GM19035 (cell line): ENCODE results near the gene HECTD4.
"Not testable (repeated sequence)": the region's sequence is repeated elsewhere in the genome, so short reads cannot be mapped to it uniquely, and the experiment has no call there.

ENCODE experiments used
- ATAC-seq: cut with Tn5 transposase; IDR thresholded peaks from one replicate; pipeline ENCODE4 v1.9.1; 2021; ENCODE audit not compliant: unreplicated experiment

Gene HECTD4, protein sequence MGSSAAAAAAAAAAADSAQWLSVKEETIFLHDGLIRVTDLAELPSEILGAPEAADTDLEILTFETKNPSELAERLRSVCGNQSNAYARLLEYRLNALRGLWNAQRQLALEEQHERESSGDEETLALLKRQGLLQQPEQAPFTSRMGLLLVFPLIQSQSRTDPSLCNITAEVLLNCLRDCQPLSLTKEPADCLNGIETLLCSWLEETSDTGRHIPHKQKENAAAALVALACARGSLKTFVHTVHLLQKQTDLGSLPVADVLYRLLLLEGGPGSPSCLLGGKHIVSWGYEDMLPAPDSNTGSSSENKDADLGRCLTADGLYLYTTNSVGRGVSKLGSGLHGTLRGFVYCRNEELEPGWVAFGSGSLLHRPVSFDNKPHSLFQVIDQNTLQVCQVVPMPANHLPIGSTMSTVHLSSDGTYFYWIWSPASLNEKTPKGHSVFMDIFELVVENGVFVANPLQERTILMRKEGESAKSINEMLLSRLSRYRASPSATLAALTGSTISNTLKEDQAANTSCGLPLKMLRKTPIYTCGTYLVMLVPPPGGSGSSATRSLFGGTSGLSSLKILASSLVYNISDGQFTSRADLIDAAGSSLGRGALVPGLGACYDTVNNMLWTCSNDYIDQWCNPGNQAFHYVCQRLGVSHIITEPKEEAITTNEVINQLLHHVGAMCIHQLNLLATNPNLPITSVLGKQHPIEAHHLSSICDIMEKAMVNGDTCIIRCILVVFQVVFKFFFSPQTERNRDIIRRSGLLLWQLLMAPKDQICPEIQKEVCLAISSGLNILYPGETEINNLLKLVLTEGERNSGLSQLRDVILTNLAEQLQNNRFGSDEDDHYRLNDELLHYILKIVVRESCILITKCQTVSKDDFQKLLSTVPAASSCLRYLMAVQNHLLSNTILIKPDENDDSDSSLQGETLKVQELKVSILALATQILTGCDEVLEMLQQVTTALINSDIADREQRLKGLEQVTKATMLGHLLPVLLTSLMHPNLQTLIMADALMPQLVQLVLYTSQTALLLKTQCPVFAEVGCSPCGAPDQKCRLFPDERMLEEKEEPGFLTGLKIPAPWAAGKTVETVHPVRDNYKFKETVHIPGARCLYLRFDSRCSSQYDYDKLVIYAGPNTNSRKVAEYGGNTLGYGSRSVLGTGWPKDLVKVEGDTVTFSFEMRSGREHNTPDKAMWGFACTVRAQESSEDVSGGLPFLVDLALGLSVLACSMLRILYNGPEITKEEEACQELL (N-terminal part only)

DNA sequence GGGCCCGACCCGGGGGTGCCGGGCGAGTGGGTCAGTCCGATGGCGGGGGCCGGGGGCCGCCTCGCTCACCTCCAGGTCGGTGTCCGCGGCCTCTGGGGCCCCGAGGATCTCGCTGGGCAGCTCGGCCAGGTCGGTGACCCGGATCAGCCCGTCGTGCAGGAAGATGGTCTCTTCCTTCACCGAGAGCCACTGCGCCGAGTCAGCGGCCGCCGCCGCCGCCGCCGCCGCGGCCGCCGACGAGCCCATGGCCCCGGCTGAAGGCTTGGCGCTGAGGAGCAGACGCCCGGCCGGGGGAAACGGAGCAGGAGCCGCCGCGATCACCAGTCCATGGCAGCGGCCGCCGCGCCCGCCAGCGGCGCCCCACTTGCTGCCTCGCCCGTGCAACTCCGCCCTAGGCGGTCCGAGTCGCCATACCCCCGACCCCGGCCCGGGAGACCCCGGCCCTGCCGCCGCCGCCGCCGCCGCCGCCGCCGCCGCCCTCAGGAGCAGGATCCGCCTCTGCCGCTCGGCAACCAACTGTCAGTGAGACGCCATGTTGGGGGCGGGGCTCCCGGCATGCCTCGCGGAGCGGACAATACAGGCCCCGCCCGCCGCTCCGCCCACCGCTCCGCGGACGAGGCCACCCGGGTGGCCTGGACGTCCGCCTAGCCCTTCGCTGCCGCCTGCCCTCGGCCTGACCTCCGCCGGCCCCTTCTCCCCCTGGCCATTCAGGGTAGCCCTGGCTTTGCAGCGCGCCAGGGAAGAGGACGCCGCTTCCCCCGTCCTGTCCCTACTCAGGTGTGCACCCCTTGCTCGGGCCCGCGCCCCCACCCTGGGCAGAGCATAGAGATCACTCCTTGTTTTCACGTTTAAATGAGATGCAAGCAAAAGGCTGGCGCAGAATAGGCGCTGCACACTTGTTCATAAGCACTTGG, at the start of gene HECTD4:
HECTD4 (minus strand) TSS at position 549 of the 914 bp plus-strand sequence; CDS start at position 246, 303 bp downstream.
- peak; percentile 86 for ATAC-seq

DNA sequence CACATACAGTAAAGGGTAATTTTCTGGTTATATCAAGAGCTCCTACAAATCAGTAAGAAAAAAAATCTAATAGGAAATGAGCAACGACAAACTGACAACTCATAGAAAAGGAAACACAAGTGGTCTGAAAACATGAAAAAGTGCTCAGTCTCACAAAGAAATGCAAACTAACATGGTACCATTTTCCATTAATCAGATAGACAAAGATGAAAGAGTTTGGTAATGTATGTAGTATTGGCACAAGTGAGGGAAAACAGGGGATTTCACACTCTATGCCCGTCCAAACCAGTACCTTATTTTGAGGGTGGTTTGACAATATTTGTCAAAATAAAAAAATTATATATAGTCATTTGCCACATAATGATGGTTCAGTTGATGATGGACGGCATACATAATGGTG, 49.7 kb upstream of the HECTD4 start:
- ATAC-seq, result no peak

DNA sequence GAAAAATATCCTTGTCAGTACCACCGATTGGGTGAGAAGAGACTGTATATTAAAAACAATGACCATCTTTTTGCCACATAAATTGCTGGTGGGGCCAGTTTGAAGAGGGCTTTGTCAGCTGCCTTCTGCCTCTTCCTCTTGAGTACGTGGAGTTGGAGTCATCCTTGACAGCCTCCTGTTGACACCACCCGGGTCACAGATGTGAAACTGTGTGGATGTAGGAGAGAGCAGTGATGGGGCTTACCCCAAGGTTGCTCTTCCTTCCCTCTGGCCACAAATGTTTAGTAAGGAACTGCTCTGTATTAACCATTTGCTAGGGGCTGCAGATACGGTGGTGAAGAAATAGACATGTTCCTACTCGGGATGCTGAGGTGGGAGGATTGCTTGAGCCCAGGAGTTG, 48.7 kb upstream of the HECTD4 start:
- ATAC-seq, result no peak

DNA sequence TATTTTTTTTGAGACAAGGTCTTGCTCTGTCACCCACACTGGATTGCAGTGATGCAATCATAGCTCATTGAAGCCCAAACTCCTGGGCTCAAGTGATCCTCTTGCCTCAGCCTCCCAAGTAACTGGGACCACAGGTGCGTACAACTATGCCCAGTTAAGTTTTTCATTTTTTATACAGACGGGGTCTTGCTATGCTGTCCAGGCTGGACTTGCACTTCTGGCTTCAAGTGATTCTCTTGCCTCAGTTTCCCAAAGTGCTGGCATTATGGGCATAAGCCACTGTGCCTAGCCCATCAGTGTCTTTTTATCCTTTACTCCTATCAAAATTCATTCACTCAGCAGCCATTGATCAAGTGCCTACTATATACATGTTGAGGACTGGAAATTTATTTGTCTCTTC, 45.5 kb upstream of the HECTD4 start:
- ATAC-seq, result no peak

DNA sequence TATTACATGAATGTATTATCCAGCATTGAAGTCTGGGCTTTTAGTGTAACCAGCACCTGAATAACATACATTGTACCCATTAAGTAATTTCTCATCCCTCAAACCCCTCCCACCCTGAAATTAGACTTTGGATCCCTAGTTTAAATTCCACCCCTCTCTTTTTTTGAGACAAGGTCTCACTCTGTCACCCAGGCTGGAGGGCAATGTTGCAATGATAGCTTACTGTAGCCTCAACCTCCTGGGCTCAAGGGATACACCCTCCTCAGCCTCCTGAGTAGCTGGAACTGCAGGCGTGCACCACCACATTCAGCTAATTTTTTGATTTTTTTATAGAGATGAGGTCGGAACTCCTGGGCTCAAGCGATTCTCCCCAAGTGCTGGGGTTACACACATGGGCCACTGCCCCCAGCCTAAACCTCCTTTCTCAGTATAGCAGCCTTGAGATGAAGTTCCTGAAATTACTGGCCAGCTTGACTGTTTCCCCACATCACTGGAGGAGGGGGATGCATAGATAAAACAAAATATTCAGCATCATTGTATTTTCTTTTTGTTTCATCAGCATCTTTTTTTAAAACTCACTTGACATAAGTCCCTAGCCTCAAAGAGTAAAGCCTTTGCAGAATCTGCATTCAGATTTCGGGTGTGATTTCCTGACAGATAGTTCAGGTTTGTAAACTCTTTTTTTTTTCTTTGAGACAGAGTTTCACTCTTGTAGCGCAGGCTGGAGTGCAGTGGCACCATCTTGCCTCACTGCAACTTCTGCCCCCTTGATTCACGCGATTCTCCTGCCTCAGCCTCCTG, 43.6 kb upstream of the HECTD4 start:
- no peak for ATAC-seq

DNA sequence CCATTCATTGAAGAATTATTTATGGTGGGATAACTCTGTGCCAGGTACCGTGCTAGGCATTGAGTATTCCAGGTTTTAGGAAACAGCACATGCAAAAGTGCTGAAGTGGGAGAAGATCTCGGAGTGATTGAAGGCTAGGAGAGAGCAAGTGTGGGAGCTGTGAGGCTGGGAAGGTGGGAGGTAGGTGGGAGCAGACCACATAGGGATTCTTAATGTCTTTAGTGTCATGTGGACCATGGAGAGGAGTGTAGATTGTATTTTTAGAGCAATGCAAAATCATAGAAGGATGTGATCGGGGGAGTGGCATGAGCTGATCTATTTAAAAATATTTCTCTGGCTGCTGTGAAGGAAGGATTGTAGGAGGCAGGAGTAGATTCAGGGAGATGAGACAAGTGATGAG, 41.9 kb upstream of the HECTD4 start:
- no peak for ATAC-seq

DNA sequence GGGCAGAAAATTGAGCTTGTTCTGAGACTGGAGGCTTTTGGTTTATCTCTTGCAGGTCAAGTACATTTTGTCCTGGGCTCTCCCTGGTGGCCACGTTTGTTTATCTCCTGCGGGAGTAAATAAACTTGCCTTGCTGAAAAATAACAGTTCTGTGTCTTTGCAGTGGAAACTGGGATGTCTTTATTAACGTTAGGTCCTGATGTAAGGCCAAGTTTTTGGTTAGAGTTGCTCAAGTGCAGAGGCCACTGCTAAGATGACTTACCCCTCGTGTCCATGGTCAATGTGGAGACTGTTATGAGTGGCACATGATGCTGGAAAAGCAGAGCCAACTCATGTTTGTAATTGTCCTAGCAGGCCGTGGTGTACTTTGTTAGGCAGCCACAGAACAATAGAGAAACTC, 40.3 kb upstream of the HECTD4 start:
- no peak for ATAC-seq

DNA sequence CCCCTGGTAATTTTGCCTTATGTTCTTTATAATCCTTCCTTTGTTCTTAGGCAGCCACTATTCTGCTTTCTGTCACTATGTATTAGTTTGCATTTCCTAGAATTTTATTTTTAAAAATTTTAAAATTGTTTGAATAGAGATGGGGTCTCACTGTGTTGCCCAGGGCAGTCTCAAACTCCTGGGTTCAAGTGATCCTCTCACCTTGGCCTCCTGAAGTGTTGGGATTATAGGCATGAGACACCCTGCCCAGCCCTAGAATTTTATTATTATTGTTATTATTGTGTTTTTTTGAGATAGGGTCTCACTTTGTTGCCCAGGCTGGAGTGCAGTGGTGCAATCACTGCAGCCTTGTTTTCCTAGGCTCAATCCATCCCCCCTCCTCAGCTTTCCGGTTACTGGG, 39.1 kb upstream of the HECTD4 start:
- ATAC-seq, result no peak

DNA sequence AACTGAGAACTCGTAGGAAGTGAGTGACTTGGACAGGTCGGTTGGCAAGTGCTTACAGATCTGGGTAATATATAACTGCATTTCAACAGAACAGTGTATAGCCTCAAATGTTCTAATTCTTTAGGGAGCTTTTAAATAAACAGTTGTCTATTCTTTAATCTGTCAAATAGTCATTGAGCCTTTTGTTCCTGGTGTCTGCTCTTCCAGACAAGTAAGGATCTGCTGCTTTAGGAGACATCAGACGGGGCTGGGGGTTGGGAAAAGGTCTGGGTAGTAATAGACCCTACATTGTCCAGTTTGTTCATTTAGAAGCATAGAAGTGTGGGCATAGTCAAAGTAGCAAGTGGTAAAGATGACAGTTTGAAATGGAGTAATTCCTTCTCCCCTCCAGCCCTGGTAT, 38.5 kb upstream of the HECTD4 start:
- no peak for ATAC-seq

DNA sequence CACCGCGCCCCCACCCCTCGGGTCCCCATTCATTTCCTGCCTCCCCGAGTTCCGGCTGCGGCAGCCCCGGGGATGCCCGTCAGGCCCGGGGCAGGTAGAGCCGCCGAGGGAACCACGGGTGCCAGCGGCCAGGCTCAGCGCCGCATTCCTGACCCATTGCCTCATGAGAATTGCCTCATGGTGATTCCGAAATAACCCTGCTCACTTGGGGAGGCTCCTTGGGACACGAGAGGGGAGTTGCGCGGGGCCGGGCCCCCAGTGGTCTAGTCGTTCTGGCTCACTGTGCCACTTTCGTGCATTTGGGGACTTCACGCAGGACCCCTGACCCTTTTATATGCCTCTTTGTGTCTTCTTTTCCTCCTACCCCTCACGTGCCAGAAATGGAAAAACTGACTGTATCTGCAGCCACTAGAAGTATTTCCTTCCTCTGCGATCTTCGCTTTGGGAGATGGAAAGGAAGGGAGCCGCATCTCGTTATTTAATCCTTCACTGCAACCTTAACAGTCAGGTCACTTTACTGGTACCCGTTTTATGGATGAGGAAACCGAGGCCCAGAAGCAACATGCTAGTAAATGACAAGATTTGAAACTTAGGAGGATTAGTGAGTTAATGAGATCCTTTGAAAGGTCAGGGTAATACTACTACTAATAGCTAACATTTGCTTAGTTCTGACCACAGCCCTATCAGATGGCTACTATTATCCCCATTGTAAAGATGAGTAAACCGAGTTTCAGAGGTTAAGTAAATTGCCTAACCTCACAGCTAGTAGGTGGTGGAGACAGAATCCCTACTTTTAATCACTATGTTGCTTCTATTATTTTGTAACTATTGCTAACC, 37.3 kb upstream of the HECTD4 start:
- peak; percentile 6 for ATAC-seq

DNA sequence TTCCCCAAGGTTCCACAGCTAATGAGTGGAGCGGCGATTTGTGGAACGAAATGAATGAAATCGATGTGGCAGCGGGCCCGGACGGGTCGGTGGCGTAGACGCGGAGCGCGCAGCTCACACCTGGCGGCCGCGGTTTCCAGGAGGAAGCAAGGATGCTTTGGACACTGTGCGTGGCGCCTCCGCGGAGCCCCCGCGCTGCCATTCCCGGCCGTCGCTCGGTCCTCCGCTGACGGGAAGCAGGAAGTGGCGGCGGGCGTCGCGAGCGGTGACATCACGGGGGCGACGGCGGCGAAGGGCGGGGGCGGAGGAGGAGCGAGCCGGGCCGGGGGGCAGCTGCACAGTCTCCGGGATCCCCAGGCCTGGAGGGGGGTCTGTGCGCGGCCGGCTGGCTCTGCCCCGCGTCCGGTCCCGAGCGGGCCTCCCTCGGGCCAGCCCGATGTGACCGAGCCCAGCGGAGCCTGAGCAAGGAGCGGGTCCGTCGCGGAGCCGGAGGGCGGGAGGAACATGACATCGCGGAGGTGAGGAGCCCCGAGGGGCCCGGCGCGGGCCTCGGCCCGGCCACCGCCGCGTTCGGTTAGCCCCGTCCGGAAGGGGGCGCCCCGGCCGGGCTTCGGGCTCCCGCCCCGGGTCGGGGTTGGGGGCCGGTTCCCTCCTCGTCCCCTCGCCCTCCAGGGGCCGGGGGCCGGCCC, 36.5 kb upstream of the HECTD4 start, which contains the start of gene PTPN11:
PTPN11 (plus strand) TSS at position 340 of the 689 bp plus-strand sequence; CDS start at position 505, 165 bp downstream.
- ATAC-seq, result peak; percentile 82

DNA sequence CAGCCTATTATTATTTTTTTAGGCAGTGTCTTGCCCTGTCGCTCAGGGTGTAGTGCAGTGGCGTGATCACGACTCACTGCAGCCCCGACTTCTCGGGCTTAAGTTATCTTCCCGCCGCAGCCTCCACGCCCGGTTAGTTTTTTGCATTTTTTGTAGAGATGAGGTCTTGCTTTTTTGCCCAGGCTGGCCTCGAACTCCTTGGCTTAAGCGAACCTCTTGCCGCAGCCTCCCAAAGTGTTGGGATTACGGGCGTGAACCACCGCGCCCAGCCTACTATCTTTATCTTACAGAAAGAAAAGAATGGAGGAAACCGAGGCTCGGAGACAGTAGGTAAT, 36.0 kb upstream of the HECTD4 start:
- no peak for ATAC-seq

DNA sequence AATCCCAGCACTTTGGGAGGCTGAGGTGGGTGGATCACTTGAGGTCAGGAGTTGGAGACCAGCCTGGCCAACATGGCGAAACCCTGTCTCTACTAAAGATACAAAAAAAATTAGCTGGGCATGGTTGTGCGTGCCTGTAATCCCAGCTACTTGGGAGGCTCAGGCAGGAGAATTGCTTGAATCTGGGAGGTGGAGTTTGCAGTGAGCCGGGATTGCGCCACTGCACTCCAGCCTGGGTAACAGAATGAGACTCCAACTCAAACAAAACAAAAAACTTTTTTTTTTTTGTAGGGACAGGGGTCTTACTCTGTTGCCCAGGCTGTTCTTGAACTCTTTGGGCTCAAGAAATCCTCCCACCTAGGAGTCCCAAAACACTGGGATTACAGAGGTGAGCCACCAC, 33.2 kb upstream of the HECTD4 start:
- ATAC-seq, result not testable (repeated sequence)

DNA sequence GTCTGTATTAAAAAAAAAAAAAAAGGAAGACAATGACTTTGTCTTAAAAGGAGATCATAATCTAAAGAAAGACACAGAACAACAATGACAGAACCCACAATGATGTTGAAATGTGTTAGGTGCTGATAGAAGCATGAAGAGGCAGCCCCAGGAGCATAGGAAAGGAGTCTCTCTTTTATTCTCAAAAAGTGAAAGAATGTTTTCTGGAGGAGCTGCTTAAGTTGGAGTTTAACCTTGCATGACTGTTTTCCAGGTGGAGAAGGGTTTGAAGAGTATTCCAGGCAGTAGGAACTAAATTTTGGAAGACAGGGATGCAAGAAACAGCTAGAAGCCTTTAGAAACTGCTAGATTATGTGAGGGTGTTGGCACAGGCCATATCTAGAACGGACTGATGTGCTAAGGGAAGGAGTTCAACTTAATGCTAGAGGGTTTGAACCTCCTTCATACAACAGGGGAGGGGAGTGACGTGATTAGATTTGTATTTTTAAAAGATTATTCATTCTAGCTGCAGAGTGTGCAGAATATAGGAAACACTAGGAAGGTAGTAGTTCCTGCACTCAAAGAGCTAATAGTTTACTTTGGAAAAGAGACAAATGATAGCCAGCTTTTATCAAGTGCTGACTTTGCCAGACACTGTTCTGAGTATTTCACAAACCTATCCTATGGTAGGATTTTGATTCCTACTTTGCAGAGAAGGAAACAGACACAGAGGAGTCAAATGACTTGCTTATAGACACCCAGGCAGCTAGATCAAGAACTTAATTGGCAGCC, 31.8 kb upstream of the HECTD4 start:
- ATAC-seq, result no peak

DNA sequence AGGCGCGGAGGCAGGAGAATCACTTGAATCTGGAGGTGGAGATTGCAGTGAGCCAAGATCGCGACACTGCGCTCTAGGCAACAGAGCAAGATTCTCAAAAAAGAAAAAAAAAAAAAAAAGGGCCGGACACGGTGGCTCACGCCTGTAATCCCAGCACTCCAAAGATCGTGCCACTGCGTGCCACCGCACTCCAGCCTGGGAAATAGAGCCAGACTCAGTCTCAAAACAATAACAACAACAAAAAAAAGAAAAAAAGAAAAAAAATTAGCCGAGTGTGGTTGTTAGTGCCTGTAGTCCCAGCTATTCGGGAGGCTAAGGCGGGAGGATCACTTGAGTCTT, 27.6 kb upstream of the HECTD4 start:
- no peak for ATAC-seq

DNA sequence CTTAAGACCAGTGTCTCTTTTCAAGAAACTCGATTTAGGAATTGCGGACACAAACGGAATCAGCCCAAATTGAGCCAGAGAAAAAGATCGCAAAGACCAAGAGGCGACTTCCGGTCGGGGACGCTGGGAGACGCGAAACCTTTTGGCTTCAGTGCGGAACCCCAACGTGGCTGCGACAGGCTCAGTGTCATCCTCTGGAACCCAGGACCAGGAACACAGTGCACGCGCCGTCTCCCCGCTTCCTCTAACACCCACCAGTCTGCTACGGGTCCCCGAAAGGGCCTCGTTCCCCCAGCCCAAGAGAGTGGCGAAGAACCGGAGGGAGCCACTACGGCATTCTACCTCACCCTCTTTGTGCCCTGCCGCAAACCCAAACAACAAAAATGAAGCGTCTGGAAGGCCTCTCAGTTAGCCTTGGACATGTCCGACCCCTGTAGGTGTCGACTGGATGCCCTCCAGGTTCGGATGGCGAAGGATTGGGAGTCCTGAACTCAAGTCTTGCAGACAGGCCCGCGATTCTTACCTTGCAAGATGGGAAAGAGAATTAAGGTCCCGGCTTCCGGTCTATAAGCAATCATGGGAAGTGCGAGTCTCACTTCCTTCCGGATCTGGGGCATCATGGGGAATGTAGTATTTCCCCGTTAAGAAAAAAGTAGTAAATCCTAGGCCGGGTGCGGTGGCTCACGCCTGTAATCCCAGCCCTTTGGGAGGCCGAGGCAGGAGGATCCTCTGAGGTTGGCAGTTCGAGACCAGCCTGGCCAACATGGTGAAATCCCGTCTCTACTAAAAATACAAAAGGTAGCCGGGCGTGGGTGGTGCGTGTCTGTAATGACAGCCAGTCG, 27.1 kb upstream of the HECTD4 start, which contains the start of gene RPL6:
RPL6 (minus strand) TSS at position 542 of the 842 bp plus-strand sequence. CDS start 949 bp downstream, outside the sequence.
- ATAC-seq, result peak; percentile 90
